Measurements from ENCODE around the gene QSER1. TPM values are rescaled to one million over a fixed set of nuclear protein-coding genes. Genes with fewer than 3 reads are reported as not detected.
"Not testable (repeated sequence)": the region's sequence is repeated elsewhere in the genome, so short reads cannot be mapped to it uniquely, and the experiment has no call there.

QSER1 gene
- total and polyA plus RNA-seq, 4 donors: 3.5 to 59.9 (median 10.6) TPM

GRCh38 chr11:33025339-33025722 lies 132.7 kb downstream of the QSER1 start:
- H3K27ac ChIP-seq (ENCODE audit: low read depth in 1 of 2, low read length in 1 of 2): no peak overlapping the region
- 86 to 92% methylated on average over 3 of the region's 3 CpGs for WGBS, 2 donors

GRCh38 chr11:33027233-33027632 lies 134.6 kb downstream of the QSER1 start:
- Histone ChIP-seq H3K27me3 (ENCODE audit: control insufficient read depth in 3 of 3, insufficient read depth in 3 of 3, low read length in 2 of 3) (no peaks in the 10 kb centered on the region), H3K4me3 (no peak overlapping the region), H3K9me3 (ENCODE audit: control insufficient read depth in 4 of 4, insufficient read depth in 3 of 4, low read length in 3 of 4) (no peaks in the 10 kb centered on the region), H3K27ac (ENCODE audit: low read depth in 1 of 2, low read length in 1 of 2) (no peak overlapping the region), H3K9ac (ENCODE audit: insufficient read depth in 1 of 2, low read length in 2 of 2) (no peak overlapping the region), H3K36me3 (ENCODE audit: control insufficient read depth in 4 of 4, insufficient read depth in 4 of 4, low read length in 4 of 4) (no peaks in the 10 kb centered on the region), H3K4me1 (ENCODE audit: control insufficient read depth in 5 of 5, insufficient read depth in 5 of 5, low read length in 5 of 5) (peaks cover 0 to 1% (median 0%) of the 10 kb centered on the region in 5 donors)
- ATAC-seq (ENCODE audit: insufficient read depth, low FRiP score) (no peak), DNase-seq (no peak)
- no peak for TF ChIP-seq CTCF (IDR thresholded peaks at IDR 0.05; ENCODE audit: control extremely low read depth, extremely low read depth)
- WGBS, 2 donors: 94 to 95% methylated on average over 2 of the region's 2 CpGs

More at GRCh38 chr11:33025339-33025722, 132.7 kb downstream of the QSER1 start:
- H3K4me1 ChIP-seq (ENCODE audit: control insufficient read depth in 5 of 5, insufficient read depth in 5 of 5, low read length in 5 of 5): peaks cover 0 to 9% (median 0%) of the 10 kb centered on the region in 5 donors
- H3K36me3 ChIP-seq (ENCODE audit: control insufficient read depth in 4 of 4, insufficient read depth in 4 of 4, low read length in 4 of 4): no peaks in the 10 kb centered on the region
- DNase-seq (no peak), ATAC-seq (ENCODE audit: insufficient read depth, low FRiP score) (no peak)
- H3K9ac ChIP-seq (ENCODE audit: insufficient read depth in 1 of 2, low read length in 2 of 2): no peak overlapping the region
- H3K9me3 ChIP-seq (ENCODE audit: control insufficient read depth in 4 of 4, insufficient read depth in 3 of 4, low read length in 3 of 4): no peaks in the 10 kb centered on the region
- no peaks in the 10 kb centered on the region for H3K27me3 ChIP-seq (ENCODE audit: control insufficient read depth in 3 of 3, insufficient read depth in 3 of 3, low read length in 2 of 3)
- no peak overlapping the region for H3K4me3 ChIP-seq
- TF ChIP-seq CTCF (IDR thresholded peaks at IDR 0.05; ENCODE audit: control extremely low read depth, extremely low read depth): no peak

GRCh38 chr11:33027846-33028536 lies 135.4 kb downstream of the QSER1 start:
- Histone ChIP-seq H3K4me1 (ENCODE audit: control insufficient read depth in 5 of 5, insufficient read depth in 5 of 5, low read length in 5 of 5) (no peaks in the 10 kb centered on the region), H3K27me3 (ENCODE audit: control insufficient read depth in 3 of 3, insufficient read depth in 3 of 3, low read length in 2 of 3) (no peaks in the 10 kb centered on the region), H3K27ac (ENCODE audit: low read depth in 1 of 2, low read length in 1 of 2) (no peak overlapping the region), H3K9me3 (ENCODE audit: control insufficient read depth in 4 of 4, insufficient read depth in 3 of 4, low read length in 3 of 4) (no peaks in the 10 kb centered on the region), H3K9ac (ENCODE audit: insufficient read depth in 1 of 2, low read length in 2 of 2) (no peak overlapping the region), H3K36me3 (ENCODE audit: control insufficient read depth in 4 of 4, insufficient read depth in 4 of 4, low read length in 4 of 4) (no peaks in the 10 kb centered on the region), H3K4me3 (no peak overlapping the region)
- WGBS, 2 donors: 72 to 82% methylated on average over 4 of the region's 4 CpGs
- ATAC-seq (ENCODE audit: insufficient read depth, low FRiP score) (no peak), DNase-seq (no peak)
- TF ChIP-seq CTCF (IDR thresholded peaks at IDR 0.05; ENCODE audit: control extremely low read depth, extremely low read depth): no peak

GRCh38 chr11:33028537-33028914 lies 135.9 kb downstream of the QSER1 start:
- Histone ChIP-seq H3K4me3 (no peak overlapping the region), H3K27me3 (ENCODE audit: control insufficient read depth in 3 of 3, insufficient read depth in 3 of 3, low read length in 2 of 3) (no peaks in the 10 kb centered on the region), H3K9me3 (ENCODE audit: control insufficient read depth in 4 of 4, insufficient read depth in 3 of 4, low read length in 3 of 4) (no peaks in the 10 kb centered on the region), H3K36me3 (ENCODE audit: control insufficient read depth in 4 of 4, insufficient read depth in 4 of 4, low read length in 4 of 4) (no peaks in the 10 kb centered on the region), H3K9ac (ENCODE audit: insufficient read depth in 1 of 2, low read length in 2 of 2) (no peak overlapping the region), H3K27ac (ENCODE audit: low read depth in 1 of 2, low read length in 1 of 2) (no peak overlapping the region), H3K4me1 (ENCODE audit: control insufficient read depth in 5 of 5, insufficient read depth in 5 of 5, low read length in 5 of 5) (no peaks in the 10 kb centered on the region)
- no peak for ATAC-seq (ENCODE audit: insufficient read depth, low FRiP score)
- 57 to 72% methylated on average over 2 of the region's 2 CpGs for WGBS, 2 donors
- no peak for DNase-seq
- no peak for TF ChIP-seq CTCF (IDR thresholded peaks at IDR 0.05; ENCODE audit: control extremely low read depth, extremely low read depth)

GRCh38 chr11:33029218-33029617 lies 136.6 kb downstream of the QSER1 start:
- H3K27me3 ChIP-seq (ENCODE audit: control insufficient read depth in 3 of 3, insufficient read depth in 3 of 3, low read length in 2 of 3); ATAC-seq (ENCODE audit: insufficient read depth, low FRiP score); H3K9ac ChIP-seq (ENCODE audit: insufficient read depth in 1 of 2, low read length in 2 of 2); DNase-seq; H3K36me3 ChIP-seq (ENCODE audit: control insufficient read depth in 4 of 4, insufficient read depth in 4 of 4, low read length in 4 of 4); H3K27ac ChIP-seq (ENCODE audit: low read depth in 1 of 2, low read length in 1 of 2); H3K9me3 ChIP-seq (ENCODE audit: control insufficient read depth in 4 of 4, insufficient read depth in 3 of 4, low read length in 3 of 4); H3K4me3 ChIP-seq; H3K4me1 ChIP-seq (ENCODE audit: control insufficient read depth in 5 of 5, insufficient read depth in 5 of 5, low read length in 5 of 5): not testable (repeated sequence)
- 92 to 95% methylated on average over 6 of the region's 6 CpGs for WGBS, 2 donors

Measured in lung (tissue), 12 donors.